Esophagus muscularis mucosa (tissue), 4 donors: ENCODE measurements around the gene FGD5. TPM values are rescaled to one million over a fixed set of nuclear protein-coding genes. Genes with fewer than 3 reads are reported as not detected.
A peak's percentile ranks its signal among the peaks of the same experiment; 100 is the strongest.

ENCODE experiments used
- DNase-seq: peaks from one replicate; pipeline ENCODE4 v3.0.0-alpha.2; 2017; ENCODE audit errors: extremely low spot score
- H3K27ac ChIP-seq, 4 donors: fragments of 200-600 bp; sonication (generic); replicated peaks in 1 of 4; 1 replicate in 3 of 4; 2 replicates in 1 of 4; pipeline ENCODE4 v1.5.1; 2016 to 2019; ENCODE audit warnings: mild to moderate bottlenecking in 1 of 4
- H3K27me3 ChIP-seq, 4 donors: fragments of 200-600 bp; sonication (generic); one replicate each; pipeline versions ENCODE4 v1.5.1 to v1.6.0; 2016 to 2019
- H3K36me3 ChIP-seq, 4 donors: fragments of 200-600 bp; sonication (generic); one replicate each; pipeline ENCODE4 v1.5.1; 2016 to 2019
- H3K4me1 ChIP-seq, 4 donors: fragments of 200-600 bp; sonication (generic); one replicate each; pipeline ENCODE4 v1.5.1; 2016 to 2019
- H3K4me3 ChIP-seq, 4 donors: fragments of 200-600 bp; sonication (generic); 1 replicate in 2 of 4; 2 replicates in 2 of 4; pipeline ENCODE4 v1.5.1; 2016 to 2019; ENCODE audit warnings: mild to moderate bottlenecking in 4 of 4, moderate library complexity in 1 of 4
- H3K9me3 ChIP-seq, 4 donors: fragments of 200-600 bp; sonication (generic); 1 replicate in 3 of 4; 2 replicates in 1 of 4; pipeline ENCODE4 v1.5.1; 2016 to 2019
- CTCF ChIP-seq, 3 experiments: fragments of 200-600 bp in 2 of 3; fragments of 450-650 bp in 1 of 3; sonication (generic) in 2 of 3; IDR thresholded peaks; one replicate each; pipeline ENCODE4 v1.5.1; 2017 to 2019; ENCODE audit warnings: antibody characterized with exemption in 3 of 3, mild to moderate bottlenecking in 2 of 3, moderate library complexity in 1 of 3
- EP300 ChIP-seq: sonication (generic); formaldehyde crosslinking; IDR thresholded peaks from one replicate; pipeline ENCODE4 v1.6.1; 2017; ENCODE audit warnings: antibody characterized with exemption
- POLR2A ChIP-seq: fragments of 450-650 bp; IDR thresholded peaks from one replicate; pipeline ENCODE4 v1.6.1; 2017; ENCODE audit warnings: antibody characterized with exemption, moderate library complexity, mild to moderate bottlenecking, low read depth
- POLR2AphosphoS5 ChIP-seq, 2 donors: sonication (generic); formaldehyde crosslinking; IDR thresholded peaks; one replicate each; pipeline ENCODE4 v1.6.1; 2017; ENCODE audit warnings: antibody characterized with exemption in 2 of 2
- WGBS: methylation state at CpG from one replicate; pipeline ENCODE4 v1.1.5; 2018; 5-methylcytosine and 5-hydroxymethylcytosine counted together
- intact Hi-C: fragments of 100-400 bp; cut with DNase I; formaldehyde crosslinking; loops from one replicate; pipeline ENCODE4 v1.15.1; 2023
- total RNA-seq, 4 donors: library from RNA; depleted of rRNA; stranded (reverse); fragments of >200 nt; gene quantifications; one replicate each; pipeline versions ENCODE4 v1.1.0 to v1.2.1, GENCODE V29; 2016

FGD5 gene
- total RNA-seq, 4 donors from 2014 or later = 15.4 to 21.1 (median 16.1) TPM

DNA sequence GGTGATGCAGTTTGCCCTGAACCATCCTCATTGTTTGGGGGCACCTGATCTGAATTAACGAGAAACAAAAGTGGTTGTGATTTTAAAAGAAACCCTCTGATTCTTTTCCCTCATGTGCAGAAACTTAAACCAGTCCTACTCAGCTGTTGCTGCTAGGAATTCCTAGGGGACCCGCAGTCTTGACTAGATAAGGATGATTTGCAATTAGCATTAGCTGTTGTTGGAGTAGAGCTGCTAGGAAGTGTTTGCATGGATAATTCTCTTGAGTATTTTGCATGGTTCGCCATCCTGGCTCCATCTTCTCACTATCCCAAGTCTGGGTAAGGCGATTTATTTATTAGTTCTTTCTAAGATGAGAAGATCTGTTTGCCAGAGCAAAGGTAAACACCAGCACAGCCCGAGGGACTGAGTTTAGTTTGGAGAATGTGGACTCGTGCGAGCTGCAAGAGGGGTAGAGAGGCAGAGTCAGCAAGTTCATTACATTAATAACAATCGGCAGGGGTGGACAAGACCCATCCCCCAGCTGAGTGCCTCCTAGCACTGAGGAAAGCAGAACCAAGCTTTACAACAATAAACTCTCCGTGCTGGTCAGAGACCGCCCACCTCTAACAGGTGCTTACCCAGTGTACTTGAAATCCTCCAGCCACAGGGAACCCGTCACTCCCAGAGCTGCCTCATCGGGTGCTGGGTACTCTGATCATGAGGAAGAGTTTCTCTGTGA is 4.1 kb downstream of the FGD5 start:
- Histone ChIP-seq H3K4me1 (peaks cover 12 to 29% (median 22%) of the 10 kb centered on the region in 4 donors), H3K36me3 (peaks cover 0 to 29% (median 14%) of the 10 kb centered on the region in 4 donors), H3K27ac (peak overlapping the region in 2 of 4 donors; percentile 4 to 34), H3K4me3 (no peak overlapping the region), H3K27me3 (peaks cover 0 to 11% (median 0%) of the 10 kb centered on the region in 4 donors), H3K9me3 (no peaks in the 10 kb centered on the region)
- no peak for TF ChIP-seq EP300
- TF ChIP-seq POLR2A = no peak
- TF ChIP-seq POLR2AphosphoS5 (IDR thresholded peaks at IDR 0.05) = no peak
- TF ChIP-seq CTCF (IDR thresholded peaks at IDR 0.05) = no peak
- 50% methylated on average over 12 of the region's 12 CpGs for WGBS
- intact Hi-C loops = no loop called here
- no peak for DNase-seq

GRCh38 chr3:14823393-14823792 is 4.6 kb downstream of the FGD5 start:
- Histone ChIP-seq H3K27ac (peak overlapping the region in 2 of 4 donors; percentile 4 to 34), H3K4me1 (peaks cover 12 to 29% (median 22%) of the 10 kb centered on the region in 4 donors), H3K36me3 (peaks cover 0 to 29% (median 14%) of the 10 kb centered on the region in 4 donors), H3K4me3 (no peak overlapping the region), H3K9me3 (no peaks in the 10 kb centered on the region), H3K27me3 (peaks cover 0 to 11% (median 0%) of the 10 kb centered on the region in 4 donors)
- TF ChIP-seq CTCF (IDR thresholded peaks at IDR 0.05) = no peak
- no peak for TF ChIP-seq POLR2AphosphoS5 (IDR thresholded peaks at IDR 0.05)
- TF ChIP-seq EP300 = no peak
- TF ChIP-seq POLR2A = no peak
- 83% methylated on average over 2 of the region's 2 CpGs for WGBS
- no peak for DNase-seq
- intact Hi-C loops = no loop called here

DNA sequence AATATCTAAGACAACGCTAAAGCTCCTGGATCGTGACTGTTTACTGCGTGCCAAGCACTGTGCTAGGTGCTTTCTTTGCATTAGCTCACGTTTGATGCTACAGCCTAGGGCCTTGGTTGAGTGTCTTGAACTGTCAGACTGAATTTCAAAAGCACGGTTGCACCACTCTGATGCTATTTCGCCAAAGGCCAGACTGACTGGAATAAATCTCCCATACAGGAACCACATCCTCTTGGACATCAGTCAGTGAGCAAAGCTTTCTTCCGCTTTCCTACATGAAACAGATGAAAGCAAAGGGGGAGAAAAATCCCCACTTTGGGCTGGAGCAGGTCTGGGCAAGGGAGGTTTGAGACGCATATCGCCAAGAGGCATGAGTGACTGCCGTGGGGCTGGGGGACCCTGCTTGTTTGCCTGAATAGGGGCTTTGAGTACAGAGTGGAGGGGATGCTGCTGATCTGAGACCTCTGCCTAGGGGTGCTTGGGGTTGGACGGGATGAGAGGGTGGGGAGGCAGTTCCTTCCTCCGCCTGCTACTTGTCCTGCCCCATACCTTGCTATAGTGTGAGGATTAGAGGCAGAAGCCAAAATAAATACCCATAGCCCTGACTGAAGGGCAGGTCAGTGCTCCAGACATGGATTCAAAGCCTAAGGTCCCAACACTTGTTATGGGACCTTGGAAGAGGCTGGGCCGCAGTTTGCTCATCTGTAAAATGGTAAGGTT is 5.3 kb downstream of the FGD5 start:
- no peak overlapping the region for H3K4me3 ChIP-seq
- peak overlapping the region in 3 of 4 donors; percentile 28 to 51 (median 41) for H3K27ac ChIP-seq
- intact Hi-C loops = no loop called here
- no peak for TF ChIP-seq CTCF (IDR thresholded peaks at IDR 0.05)
- no peak for TF ChIP-seq POLR2A
- no peak for TF ChIP-seq EP300
- TF ChIP-seq POLR2AphosphoS5 (IDR thresholded peaks at IDR 0.05) = no peak
- DNase-seq = no peak
- H3K9me3 ChIP-seq = no peaks in the 10 kb centered on the region
- peaks cover 12 to 29% (median 22%) of the 10 kb centered on the region in 4 donors for H3K4me1 ChIP-seq
- H3K36me3 ChIP-seq = peaks cover 0 to 25% (median 14%) of the 10 kb centered on the region in 4 donors
- H3K27me3 ChIP-seq = peaks cover 0 to 11% (median 0%) of the 10 kb centered on the region in 4 donors
- 83% methylated on average over 13 of the region's 13 CpGs for WGBS

DNA sequence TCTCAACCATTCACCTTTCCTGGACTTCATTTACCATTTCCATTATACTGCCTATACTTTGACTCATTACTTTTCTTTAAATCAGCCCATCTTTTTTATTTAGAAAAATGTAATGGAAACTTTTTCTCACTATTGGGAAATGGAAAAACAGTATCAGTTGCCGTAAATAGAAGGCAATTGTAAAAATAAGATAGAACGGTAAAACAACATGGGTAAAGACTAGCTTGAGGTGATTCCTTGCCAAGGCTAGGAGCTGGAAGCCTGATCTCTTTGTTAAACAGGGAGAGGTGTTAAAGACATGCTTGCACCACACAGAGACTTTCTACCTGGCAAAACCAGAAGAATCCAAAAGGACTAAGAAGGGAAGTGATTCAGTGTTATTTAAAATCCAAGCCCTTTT is 5.9 kb downstream of the FGD5 start:
- WGBS = 52% methylated on average over 2 of the region's 2 CpGs
- Histone ChIP-seq H3K4me3 (no peak overlapping the region), H3K27me3 (peaks cover 0 to 11% (median 0%) of the 10 kb centered on the region in 4 donors), H3K4me1 (peaks cover 12 to 29% (median 26%) of the 10 kb centered on the region in 4 donors), H3K27ac (peak overlapping the region in 3 of 4 donors; percentile 28 to 51 (median 41)), H3K9me3 (no peaks in the 10 kb centered on the region), H3K36me3 (peaks cover 0 to 19% (median 9%) of the 10 kb centered on the region in 4 donors)
- intact Hi-C loops = no loop called here
- no peak for DNase-seq
- no peak for TF ChIP-seq POLR2A
- no peak for TF ChIP-seq EP300
- TF ChIP-seq POLR2AphosphoS5 (IDR thresholded peaks at IDR 0.05) = no peak
- TF ChIP-seq CTCF (IDR thresholded peaks at IDR 0.05) = no peak
